IPS-18c (cell line): Measurements from ENCODE around the gene CADM4.
A peak's percentile ranks its signal among the peaks of the same experiment; 100 is the strongest.
"Not testable (repeated sequence)": the region's sequence is repeated elsewhere in the genome, so short reads cannot be mapped to it uniquely, and the experiment has no call there.

Experiments
- H3K4me3 ChIP-seq: 2 replicates; pipeline ENCODE4 v1.7.0; 2013; ENCODE audit warnings: low read depth, mild to moderate bottlenecking, low read length, moderate library complexity; ENCODE audit not compliant: insufficient read depth
- H3K9me3 ChIP-seq: one replicate; pipeline ENCODE4 v1.6.1; 2013; ENCODE audit warnings: mild to moderate bottlenecking, low read length, moderate library complexity; ENCODE audit not compliant: control insufficient read depth, insufficient read depth

CADM4 gene

DNA sequence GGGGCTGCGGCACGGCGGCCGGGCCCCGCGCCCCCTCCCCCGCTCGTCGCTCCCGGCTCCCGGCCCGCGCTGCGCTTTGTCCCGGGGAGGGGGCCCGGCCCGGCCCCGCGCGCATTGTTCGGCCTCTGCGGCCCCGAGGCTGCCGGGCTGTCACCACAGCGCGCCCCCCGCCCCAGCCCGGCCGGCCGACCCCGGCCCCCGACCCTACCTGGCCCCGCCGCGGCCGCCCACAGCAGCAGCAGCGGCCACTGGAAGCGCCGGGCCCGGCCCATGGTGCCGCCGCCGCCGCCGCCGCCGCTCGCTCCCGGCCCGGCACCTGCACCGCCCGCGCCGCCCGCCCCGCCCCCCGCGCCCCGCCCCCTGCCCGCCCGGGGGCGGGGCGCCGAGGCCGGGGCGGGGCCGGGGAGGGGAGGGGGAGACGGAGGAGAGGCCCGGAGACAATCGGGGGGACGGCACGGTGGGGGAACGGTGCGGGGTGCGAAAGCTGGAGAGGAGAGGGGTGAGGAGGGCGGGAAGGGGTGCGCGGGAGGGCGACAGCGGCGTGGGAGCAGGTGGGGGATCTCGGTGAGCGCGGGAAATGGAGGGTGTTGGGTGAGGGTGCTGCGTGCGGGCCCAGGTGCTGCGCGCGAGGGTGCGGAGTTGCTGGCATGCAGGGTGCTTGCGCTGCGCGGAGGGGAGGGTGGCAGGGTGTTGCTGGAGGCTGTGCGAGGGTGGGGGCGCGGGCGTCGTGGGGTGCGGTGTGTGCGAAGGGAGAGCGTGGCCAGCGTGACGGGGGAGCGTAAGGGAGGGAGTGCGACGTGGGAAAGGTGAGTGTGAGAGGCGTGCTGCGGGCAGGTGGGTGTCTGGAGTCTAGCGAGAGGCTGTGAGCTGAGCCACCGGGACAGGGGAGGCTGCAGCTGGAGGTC is at the start of gene CADM4:
TSS of gene CADM4 (minus strand) at position 332 of the 905 bp plus-strand sequence. CDS start at position 272, 60 bp downstream.
- Histone ChIP-seq H3K9me3 (no peaks in the 10 kb centered on the region), H3K4me3 (peak within 1 kb of the TSS; percentile 76)

DNA sequence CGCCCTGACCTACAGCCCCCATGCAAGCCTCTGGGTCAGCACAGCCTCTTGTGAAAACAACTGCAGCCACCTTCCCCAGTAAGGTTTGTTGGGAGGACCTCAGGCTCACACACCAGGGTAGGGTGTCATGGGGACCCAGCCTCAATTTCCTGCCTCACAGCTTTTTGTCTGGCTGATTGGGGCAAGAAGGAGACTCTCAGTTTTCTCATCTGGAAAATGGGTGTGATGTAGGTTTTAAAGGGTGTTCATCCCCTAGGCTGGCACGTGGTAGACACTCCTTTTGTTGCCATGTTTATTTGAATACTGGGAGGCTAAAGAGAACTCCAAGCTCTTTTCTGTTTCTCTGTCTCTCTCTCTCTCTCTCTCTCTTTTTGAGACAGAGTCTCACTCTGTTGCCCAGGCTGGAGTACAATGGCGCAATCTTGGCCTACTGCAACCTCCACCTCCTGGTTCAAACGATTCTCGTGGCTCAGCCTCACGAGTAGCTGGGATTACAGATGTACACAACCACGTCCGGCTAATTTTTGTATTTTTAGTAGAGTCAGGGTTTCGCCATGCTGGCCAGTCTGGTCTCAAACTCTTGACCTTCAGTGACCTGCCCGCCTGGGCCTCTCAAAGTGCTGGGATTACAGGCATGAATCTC is 48.5 kb upstream of the CADM4 start:
- Histone ChIP-seq H3K9me3 (no peaks in the 10 kb centered on the region), H3K4me3 (no peak overlapping the region)

- Histone ChIP-seq H3K9me3 (no peaks in the 10 kb centered on the region), H3K4me3 (no peak overlapping the region)
Measured at GRCh38 chr19:43687660-43687997, 48.0 kb upstream of the CADM4 start.

GRCh38 chr19:43684326-43684725 is 44.7 kb upstream of the CADM4 start:
- Histone ChIP-seq H3K9me3 (no peaks in the 10 kb centered on the region), H3K4me3 (no peak overlapping the region)

DNA sequence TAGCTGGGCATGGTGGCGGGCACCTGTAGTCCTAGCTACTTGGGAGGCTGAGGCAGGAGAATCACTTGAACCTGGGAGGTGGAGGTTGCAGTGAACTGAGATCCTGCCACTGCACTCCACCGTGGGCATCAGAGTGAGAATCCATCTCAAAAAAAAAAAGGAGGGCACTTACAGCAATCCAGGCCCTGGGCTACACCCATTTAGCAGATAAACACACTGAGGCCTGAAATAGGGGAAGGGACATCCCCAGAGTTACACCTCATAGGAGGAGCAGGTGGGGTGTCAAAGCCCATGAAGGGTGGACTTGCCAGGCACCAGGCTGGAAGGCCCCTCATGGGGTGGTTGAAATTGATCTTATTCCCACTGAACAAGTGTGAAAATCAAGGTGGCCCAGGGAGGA is 44.3 kb upstream of the CADM4 start:
- H3K9me3 ChIP-seq = no peaks in the 10 kb centered on the region

GRCh38 chr19:43682824-43683661 is 43.4 kb upstream of the CADM4 start:
- H3K9me3 ChIP-seq = no peaks in the 10 kb centered on the region
- H3K4me3 ChIP-seq = no peak overlapping the region

More for the DNA sequence above, 44.3 kb upstream of the CADM4 start:
- H3K4me3 ChIP-seq = no peak overlapping the region

- not testable (repeated sequence) for H3K4me3 ChIP-seq, H3K9me3 ChIP-seq
Measured at GRCh38 chr19:43682269-43682668, 42.6 kb upstream of the CADM4 start.

DNA sequence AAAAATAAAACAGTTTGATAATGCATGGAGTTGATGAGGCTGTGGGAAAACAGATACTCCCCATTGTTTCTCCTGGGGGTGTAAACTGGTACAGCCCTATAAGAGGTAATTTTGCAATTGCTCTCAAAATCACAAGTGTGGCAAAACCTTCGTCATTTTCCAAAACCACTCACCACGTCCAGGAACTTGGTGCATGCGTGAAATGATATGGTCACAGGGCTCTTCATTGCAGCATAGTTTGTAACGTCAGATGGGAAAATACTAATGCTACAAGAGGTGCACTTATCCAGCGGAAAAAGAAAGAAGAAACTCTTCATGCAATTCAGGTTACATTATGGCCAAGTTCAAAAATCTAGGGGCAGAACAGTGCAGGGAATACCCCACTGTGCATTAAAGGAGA is 42.2 kb upstream of the CADM4 start:
- H3K4me3 ChIP-seq = no peak overlapping the region
- no peaks in the 10 kb centered on the region for H3K9me3 ChIP-seq

- no peaks in the 10 kb centered on the region for H3K9me3 ChIP-seq
Measured at GRCh38 chr19:43678512-43679261, 39.0 kb upstream of the CADM4 start.

DNA sequence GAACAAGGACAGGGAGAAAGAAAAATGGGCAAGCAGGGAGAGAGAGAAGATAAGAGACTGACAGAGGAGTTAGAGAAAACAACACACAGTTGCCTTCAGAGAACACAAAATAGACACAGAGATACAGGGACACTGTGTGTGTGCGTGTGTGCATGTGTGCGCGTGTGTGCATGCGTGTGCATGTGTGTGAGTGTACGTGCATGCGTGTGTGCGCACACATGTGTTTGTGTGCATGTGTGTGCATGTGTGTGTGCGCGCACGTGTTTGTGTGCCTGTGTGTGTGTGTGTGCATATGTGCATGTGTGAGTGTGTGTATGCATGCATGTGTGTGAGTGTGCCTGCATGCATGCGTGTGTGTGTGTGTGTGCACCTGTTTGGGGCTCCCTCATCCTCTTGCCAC is 36.3 kb upstream of the CADM4 start:
- H3K9me3 ChIP-seq = no peaks in the 10 kb centered on the region
- no peak overlapping the region for H3K4me3 ChIP-seq

More at GRCh38 chr19:43678512-43679261, 39.0 kb upstream of the CADM4 start:
- no peak overlapping the region for H3K4me3 ChIP-seq

DNA sequence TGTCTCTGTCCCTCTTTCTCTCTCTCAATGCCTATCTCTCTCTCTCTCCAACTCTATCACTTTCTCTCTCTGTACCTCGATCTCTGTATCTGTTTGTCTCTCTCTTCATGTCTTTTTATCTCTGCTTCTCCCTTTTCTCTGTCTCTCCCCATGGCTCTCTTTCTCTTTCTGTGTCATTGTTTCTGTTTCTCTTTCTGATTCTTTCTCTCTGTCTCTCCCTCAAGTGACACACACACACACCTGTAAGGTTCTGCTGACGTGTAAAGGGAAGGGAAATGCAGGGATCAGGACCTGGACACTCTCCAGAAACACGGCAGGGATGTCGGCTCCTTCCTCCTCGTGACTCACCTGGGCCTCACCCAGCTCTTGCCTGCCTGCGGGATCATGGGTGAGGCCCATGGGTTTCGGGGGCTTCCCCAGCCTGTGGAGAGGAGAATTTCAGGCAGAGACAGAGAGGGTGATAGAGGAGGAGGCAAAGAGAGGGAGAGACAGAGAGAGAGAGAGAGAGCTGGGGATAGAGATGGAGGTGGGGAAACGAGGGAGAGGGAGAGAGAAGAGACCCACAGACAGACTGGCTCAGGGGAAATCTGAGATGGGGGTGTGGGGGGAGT is 35.7 kb upstream of the CADM4 start:
- Histone ChIP-seq H3K9me3 (no peaks in the 10 kb centered on the region), H3K4me3 (no peak overlapping the region)

DNA sequence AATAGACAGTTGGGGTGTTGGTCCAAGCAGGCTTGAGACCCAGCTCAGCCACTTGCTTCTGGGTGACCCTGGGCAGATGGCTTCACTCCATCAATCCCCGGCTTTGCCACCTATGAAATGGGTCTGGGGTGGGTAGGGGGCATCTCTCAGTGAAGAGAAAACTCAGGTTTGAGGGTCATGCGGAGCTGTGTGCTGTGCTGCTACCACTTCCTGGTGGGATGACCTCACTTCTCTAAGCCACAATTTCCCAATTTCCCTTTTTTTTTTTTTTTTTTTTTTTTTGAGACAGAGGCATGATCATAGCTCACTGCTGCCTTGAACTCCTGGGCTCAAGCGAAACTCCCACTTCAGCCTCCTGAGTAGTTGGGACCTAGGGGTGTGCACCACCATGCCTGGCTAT is 34.9 kb upstream of the CADM4 start:
- Histone ChIP-seq H3K4me3 (no peak overlapping the region), H3K9me3 (no peaks in the 10 kb centered on the region)

- Histone ChIP-seq H3K9me3 (no peaks in the 10 kb centered on the region), H3K4me3 (no peak overlapping the region)
Measured at GRCh38 chr19:43674183-43674582, 34.5 kb upstream of the CADM4 start.

DNA sequence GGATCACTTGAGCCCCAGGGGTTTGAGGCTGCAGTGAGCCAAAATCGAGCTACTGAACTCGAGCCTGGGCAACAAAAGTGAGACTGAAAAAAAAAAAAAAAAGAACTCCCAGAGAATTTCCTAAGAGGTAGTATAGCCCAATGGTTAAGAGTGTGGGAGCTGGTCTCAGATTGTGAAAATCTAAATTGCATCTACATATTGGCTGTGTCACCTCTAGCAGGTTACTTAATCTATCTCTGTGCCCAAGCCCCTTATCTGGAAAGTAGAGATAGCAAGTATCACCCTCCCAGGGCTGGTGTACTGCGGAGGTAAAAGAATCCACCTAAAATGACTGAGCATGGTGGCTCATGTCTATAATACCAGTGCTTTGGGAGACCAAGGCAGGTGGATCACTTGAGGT is 34.0 kb upstream of the CADM4 start:
- Histone ChIP-seq H3K9me3 (no peaks in the 10 kb centered on the region), H3K4me3 (no peak overlapping the region)

DNA sequence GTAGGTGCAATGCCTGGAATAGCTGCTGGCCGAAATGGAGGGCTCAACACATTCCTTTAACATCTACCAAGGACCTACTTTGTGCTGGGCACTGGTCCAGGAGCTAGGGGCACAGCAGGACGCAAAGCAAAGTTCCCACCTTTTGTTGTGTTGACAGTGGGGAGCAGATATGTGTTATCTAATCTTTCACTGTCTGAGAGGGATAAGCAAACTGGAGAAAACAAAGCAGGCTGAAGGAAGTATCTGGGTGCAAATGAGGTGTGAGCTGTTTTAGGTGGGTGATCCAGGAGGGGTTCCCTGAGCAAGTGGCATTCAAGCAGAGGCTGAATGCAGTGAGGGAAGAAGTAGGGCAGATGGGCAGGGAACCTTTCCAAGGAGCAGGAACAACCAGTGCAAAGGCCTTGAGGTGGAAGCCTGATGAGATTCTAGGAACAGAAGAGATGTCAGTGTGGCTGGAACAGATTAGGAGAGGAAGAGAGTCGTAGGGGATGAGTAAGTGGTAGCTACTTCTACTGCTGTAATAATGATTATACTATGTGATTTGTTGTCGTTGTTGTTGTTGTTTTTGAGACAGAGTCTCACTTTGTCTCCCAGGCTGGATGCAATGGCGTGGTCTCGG is 32.5 kb upstream of the CADM4 start:
- no peaks in the 10 kb centered on the region for H3K9me3 ChIP-seq

DNA sequence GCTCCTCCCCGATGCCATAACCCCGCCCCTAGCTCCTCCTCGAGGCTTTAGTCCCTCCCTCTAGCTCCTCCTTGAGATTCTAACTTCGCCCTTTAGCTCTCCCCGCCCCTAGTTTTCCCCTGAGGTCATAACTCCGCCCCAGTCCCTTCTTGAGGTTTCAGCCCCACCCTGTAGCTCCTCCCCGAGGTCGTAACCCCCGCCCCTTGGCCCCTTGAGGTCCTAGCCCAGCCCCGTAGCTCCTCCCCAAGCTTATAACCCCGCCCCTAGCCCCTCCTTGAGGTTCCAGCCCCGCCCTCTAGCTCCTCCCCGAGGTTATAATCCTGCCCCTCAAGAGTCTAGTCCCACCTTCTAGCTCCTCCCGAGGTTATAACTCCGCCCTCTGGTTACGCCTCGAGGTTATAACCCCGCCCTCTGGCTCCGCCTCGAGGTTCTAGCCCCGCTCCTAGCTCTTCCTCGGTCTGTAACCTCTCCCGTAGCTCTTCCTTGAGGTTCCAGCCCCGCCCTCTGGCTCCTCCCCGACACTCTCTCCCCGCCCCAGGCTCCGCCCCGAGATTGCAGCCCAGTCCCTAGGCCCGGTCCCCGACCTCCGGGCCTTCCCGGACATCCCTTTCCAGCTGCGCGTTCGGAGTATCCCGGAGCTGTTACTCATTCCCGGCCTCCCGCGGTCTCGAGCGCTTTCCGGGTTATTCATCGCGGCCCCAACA is 28.9 kb upstream of the CADM4 start:
- H3K4me3 ChIP-seq = peak overlapping the region; percentile 56
- peaks cover 3% of the 10 kb centered on the region for H3K9me3 ChIP-seq

More for the DNA sequence above, 32.5 kb upstream of the CADM4 start:
- H3K4me3 ChIP-seq = peak overlapping the region; percentile 20; the same call in 1 of the 2 replicates
